ENCODE results near the gene CHEK1.

- TF ChIP-seq CTCF (IDR thresholded peaks at IDR 0.05), result no peak
- TF ChIP-seq ZNF425 (CRISPR knock-in tag; conservative IDR thresholded peaks at IDR 0.05), result no peak
- TF ChIP-seq MAX (CRISPR knock-in tag; IDR thresholded peaks at IDR 0.05), result no peak
- no peak for TF ChIP-seq TP53 (CRISPR knock-in tag; IDR thresholded peaks at IDR 0.05)
These were observed 65.0 kb downstream of the CHEK1 start for GRCh38 chr11:125690006-125690405.

Data from WTC11 (cell line).